CD8-positive, alpha-beta memory T cell (primary cell): ENCODE measurements around the gene ITGAE. TPM values are rescaled to one million over a fixed set of nuclear protein-coding genes. Genes with fewer than 3 reads are reported as not detected.

Source experiments
- CTCF ChIA-PET: fragments of 350-600 bp; sonication (Branson Sonifier 250); formaldehyde crosslinking; loops from one replicate; lab custom pipeline; 2021; ENCODE audit warnings: antibody characterized with exemption; lab: Charles Lee
- POLR2A ChIA-PET: fragments of 350-600 bp; sonication (Branson Sonifier 250); formaldehyde crosslinking; loops from one replicate; lab custom pipeline; 2021; ENCODE audit warnings: antibody characterized with exemption; lab: Charles Lee
- DNase-seq, 5 donors: peaks; one replicate each; pipeline versions ENCODE4 v3.0.0 to v3.0.0-alpha.2; 2020 to 2022; ENCODE audit warnings: mixed read lengths in 1 of 5
- H3K27ac ChIP-seq: one replicate; pipeline ENCODE4 v1.7.0; 2013; ENCODE audit warnings: low read depth, mild to moderate bottlenecking, low read length, moderate library complexity
- H3K27me3 ChIP-seq: 2 replicates; pipeline ENCODE4 v1.7.0; 2013; ENCODE audit warnings: low read length, mild to moderate bottlenecking; ENCODE audit not compliant: insufficient read depth, poor library complexity, severe bottlenecking
- H3K36me3 ChIP-seq: 2 replicates; pipeline ENCODE4 v1.7.0; 2013; ENCODE audit warnings: mild to moderate bottlenecking, low read length, moderate library complexity; ENCODE audit not compliant: insufficient read depth
- H3K4me1 ChIP-seq: 2 replicates; pipeline ENCODE4 v1.7.0; 2013; ENCODE audit warnings: mild to moderate bottlenecking, low read length, moderate library complexity; ENCODE audit not compliant: insufficient read depth
- H3K4me3 ChIP-seq: 2 replicates; pipeline ENCODE4 v1.7.0; 2013; ENCODE audit warnings: mild to moderate bottlenecking, low read length
- H3K9me3 ChIP-seq: 2 replicates; pipeline ENCODE4 v1.7.0; 2013; ENCODE audit warnings: mild to moderate bottlenecking, low read length
- H3K27ac Mint-ChIP-seq, 8 donors: one replicate each; pipeline ENCODE4 v1.8.0; 2020 to 2021; ENCODE audit warnings: mixed read lengths in 8 of 8, mild to moderate bottlenecking in 6 of 8, inconsistent platforms in 3 of 8, moderate library complexity in 3 of 8
- H3K27me3 Mint-ChIP-seq, 2 donors: one replicate each; pipeline ENCODE4 v1.8.0; 2020 to 2021; ENCODE audit warnings: mixed read lengths in 2 of 2, mild to moderate bottlenecking in 1 of 2, moderate library complexity in 1 of 2
- H3K36me3 Mint-ChIP-seq, 3 donors: one replicate each; pipeline ENCODE4 v1.8.0; 2020 to 2021; ENCODE audit warnings: mixed read lengths in 3 of 3, inconsistent platforms in 1 of 3, mild to moderate bottlenecking in 1 of 3
- H3K4me1 Mint-ChIP-seq, 3 donors: one replicate each; pipeline ENCODE4 v1.8.0; 2020 to 2021; ENCODE audit warnings: mixed read lengths in 3 of 3, inconsistent platforms in 1 of 3, mild to moderate bottlenecking in 1 of 3
- H3K4me3 Mint-ChIP-seq, 7 donors: one replicate each; pipeline ENCODE4 v1.8.0; 2020 to 2021; ENCODE audit warnings: mixed read lengths in 7 of 7, mild to moderate bottlenecking in 6 of 7, moderate library complexity in 4 of 7, inconsistent platforms in 2 of 7
- H3K9me3 Mint-ChIP-seq, 5 donors: one replicate each; pipeline ENCODE4 v1.8.0; 2020 to 2022; ENCODE audit warnings: mixed read lengths in 5 of 5, mild to moderate bottlenecking in 3 of 5, moderate library complexity in 2 of 5, inconsistent platforms in 1 of 5
- polyA plus RNA-seq: library from polyadenylated mRNA; unstranded; fragments of 300-500 nt; fragmentation: Illumina TruSeq; gene quantifications from one replicate; pipeline ENCODE4 v1.2.3, GENCODE V29; 2021
- total RNA-seq, 2 experiments: library from RNA; stranded (reverse); gene quantifications; one replicate each; pipeline ENCODE4 v1.2.3, GENCODE V29; 2021

The ITGAE gene
- total and polyA plus RNA-seq, 3 experiments from 2014 or later: 46.6 to 66.6 (median 47.3) TPM

GRCh38 chr17:3777366-3778120 lies 23.4 kb downstream of the ITGAE start:
- Histone ChIP-seq H3K4me3 (no peak overlapping the region), H3K36me3 (no peaks in the 10 kb centered on the region), H3K27ac (no peak overlapping the region), H3K27me3 (no peaks in the 10 kb centered on the region), H3K9me3 (no peaks in the 10 kb centered on the region), H3K4me1 (no peaks in the 10 kb centered on the region)
- H3K4me3 Mint-ChIP-seq: no peak overlapping the region
- peaks cover 0 to 1% of the 10 kb centered on the region in 2 donors for H3K27me3 Mint-ChIP-seq
- DNase-seq: no peak
- peaks cover 4 to 10% (median 4%) of the 10 kb centered on the region in 3 donors for H3K4me1 Mint-ChIP-seq
- peak overlapping the region in 2 of 8 donors; percentile 26 to 35 for H3K27ac Mint-ChIP-seq
- ChIA-PET POLR2A (no interaction called here), CTCF (interaction anchor here (0.7 kb wide), 1 partner anchor 67 kb away, joined by 4 read pairs; no protein-coding TSS in a partner anchor)
- H3K36me3 Mint-ChIP-seq: peaks cover 0 to 29% (median 0%) of the 10 kb centered on the region in 3 donors
- H3K9me3 Mint-ChIP-seq: no peaks in the 10 kb centered on the region

DNA sequence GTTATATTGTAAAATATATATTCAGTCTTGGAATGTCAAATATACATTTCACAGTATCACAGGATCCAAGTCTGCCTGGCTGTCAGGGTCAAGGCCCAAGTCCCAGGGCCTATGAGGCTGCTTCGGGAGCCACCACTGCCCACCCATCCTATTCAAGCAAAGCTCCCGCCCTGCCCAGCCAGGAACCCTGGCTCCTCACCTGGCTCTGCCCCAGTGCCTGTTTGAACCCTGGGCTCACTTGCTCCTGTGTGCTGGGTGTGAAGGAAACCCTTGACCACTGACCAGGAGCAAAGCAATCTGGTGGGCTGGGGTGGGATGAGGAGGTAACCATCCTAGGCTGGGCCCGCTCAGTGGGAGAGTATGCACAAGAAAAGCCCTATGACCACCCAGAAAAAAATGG lies 27.0 kb downstream of the ITGAE start:
- no peaks in the 10 kb centered on the region for H3K27me3 Mint-ChIP-seq

DNA sequence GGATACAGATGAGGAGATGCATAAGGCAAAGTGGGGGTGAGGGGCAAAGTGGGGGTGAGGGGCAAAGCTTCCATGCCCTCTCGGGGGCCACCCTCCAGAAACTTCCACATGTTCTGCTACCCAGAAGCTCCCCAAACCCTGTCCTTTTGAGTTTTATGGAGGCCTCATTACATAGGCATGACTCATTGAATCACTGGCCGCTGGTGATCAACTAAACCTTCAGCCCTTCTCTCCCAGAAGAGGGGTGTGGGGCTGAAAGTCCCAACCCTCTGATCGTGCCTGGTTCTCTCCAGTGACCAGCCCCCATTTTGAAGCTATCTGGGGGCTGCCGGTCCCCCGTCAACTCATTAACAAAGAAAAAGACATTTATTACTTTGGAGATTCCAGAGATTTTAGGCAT lies 27.5 kb downstream of the ITGAE start:
- no peak overlapping the region for H3K4me3 Mint-ChIP-seq
- Histone ChIP-seq H3K27me3 (no peaks in the 10 kb centered on the region), H3K4me3 (no peak overlapping the region), H3K9me3 (no peaks in the 10 kb centered on the region), H3K4me1 (peaks cover 30% of the 10 kb centered on the region), H3K36me3 (no peaks in the 10 kb centered on the region), H3K27ac (no peak overlapping the region)
- H3K36me3 Mint-ChIP-seq: peaks cover under 1 to 25% (median 2%) of the 10 kb centered on the region in 3 donors
- ChIA-PET POLR2A (no interaction called here), CTCF (interaction anchor here (1.2 kb wide), 1 partner anchor 37 kb away, joined by 3 read pairs; no protein-coding TSS in a partner anchor)
- H3K4me1 Mint-ChIP-seq: peaks cover 36 to 47% (median 44%) of the 10 kb centered on the region in 3 donors
- no peaks in the 10 kb centered on the region for H3K9me3 Mint-ChIP-seq
- DNase-seq: no peak
- no peaks in the 10 kb centered on the region for H3K27me3 Mint-ChIP-seq
- peak overlapping the region in 1 of 8 donors; percentile 87 for H3K27ac Mint-ChIP-seq

More for the DNA sequence above, 27.0 kb downstream of the ITGAE start:
- Mint-ChIP-seq H3K4me3 (no peak overlapping the region), H3K4me1 (peaks cover 32 to 43% (median 40%) of the 10 kb centered on the region in 3 donors), H3K36me3 (peaks cover 0 to 25% (median 0%) of the 10 kb centered on the region in 3 donors), H3K9me3 (no peaks in the 10 kb centered on the region), H3K27ac (peak overlapping the region in 2 of 8 donors; percentile 6 to 15)
- ChIA-PET POLR2A (interaction anchor here (0.6 kb wide), 1 partner anchor 23 kb away, joined by 3 read pairs; no protein-coding TSS in a partner anchor), CTCF (interaction anchor here (1.1 to 1.2 kb wide), 2 partner anchors 36 to 37 kb away, joined by 3 read pairs; no protein-coding TSS in a partner anchor)
- Histone ChIP-seq H3K27ac (no peak overlapping the region), H3K9me3 (no peaks in the 10 kb centered on the region), H3K4me1 (peaks cover 25% of the 10 kb centered on the region), H3K27me3 (no peaks in the 10 kb centered on the region), H3K4me3 (no peak overlapping the region), H3K36me3 (no peaks in the 10 kb centered on the region)
- DNase-seq: no peak

DNA sequence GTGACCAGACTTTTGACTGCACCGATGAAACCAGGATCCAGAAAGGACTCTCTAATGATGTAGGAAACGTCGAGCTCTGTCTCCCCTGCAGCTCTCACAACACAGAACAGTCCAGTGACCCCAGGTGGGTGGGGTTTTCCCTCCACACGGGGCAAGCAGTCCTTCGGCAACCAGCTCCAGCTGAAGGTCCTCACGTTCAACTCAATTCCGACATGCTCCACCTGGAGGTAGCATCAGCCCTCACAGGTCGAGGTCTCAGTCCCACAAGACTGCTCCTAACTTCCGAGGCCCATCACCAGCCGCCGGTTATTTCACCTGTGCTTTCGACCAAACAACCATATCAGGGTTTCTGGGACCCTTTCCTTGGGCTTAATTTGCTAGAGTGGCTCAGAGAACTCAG lies 28.2 kb downstream of the ITGAE start:
- no peaks in the 10 kb centered on the region for H3K27me3 ChIP-seq
- Mint-ChIP-seq H3K4me3 (peak overlapping the region in 1 of 7 donors; percentile 51), H3K4me1 (peaks cover 44 to 55% (median 52%) of the 10 kb centered on the region in 3 donors), H3K27ac (peak overlapping the region in 3 of 8 donors; percentile 89 to 97 (median 91)), H3K36me3 (peaks cover 2 to 23% (median 4%) of the 10 kb centered on the region in 3 donors), H3K9me3 (no peaks in the 10 kb centered on the region), H3K27me3 (no peaks in the 10 kb centered on the region)
- H3K4me1 ChIP-seq: peaks cover 32% of the 10 kb centered on the region
- CTCF ChIA-PET: interaction anchor here (1.2 to 1.7 kb wide), 3 partner anchors 35 to 54 kb away, joined by 3 to 9 read pairs (median 8); no protein-coding TSS in a partner anchor
- no peak overlapping the region for H3K4me3 ChIP-seq
- H3K9me3 ChIP-seq: no peaks in the 10 kb centered on the region
- H3K27ac ChIP-seq: no peak overlapping the region
- no peak for DNase-seq
- no peaks in the 10 kb centered on the region for H3K36me3 ChIP-seq
- POLR2A ChIA-PET: interaction anchor here (1.8 kb wide), 1 partner anchor 34 kb away, joined by 4 read pairs; no protein-coding TSS in a partner anchor

- Mint-ChIP-seq H3K4me3 (peak overlapping the region in 6 of 7 donors; percentile 61 to 80 (median 71)), H3K36me3 (peaks cover 2 to 17% (median 4%) of the 10 kb centered on the region in 3 donors), H3K27ac (peak overlapping the region; percentile 50 to 98 (median 92)), H3K27me3 (no peaks in the 10 kb centered on the region), H3K4me1 (peaks cover 55 to 70% (median 66%) of the 10 kb centered on the region in 3 donors), H3K9me3 (no peaks in the 10 kb centered on the region)
- no peaks in the 10 kb centered on the region for H3K9me3 ChIP-seq
- H3K4me3 ChIP-seq: no peak overlapping the region
- no peaks in the 10 kb centered on the region for H3K27me3 ChIP-seq
- H3K27ac ChIP-seq: no peak overlapping the region
- no peaks in the 10 kb centered on the region for H3K36me3 ChIP-seq
- ChIA-PET CTCF (interaction anchor here (0.7 to 1.5 kb wide), 2 partner anchors 30 to 56 kb away, joined by 4 to 8 read pairs; no protein-coding TSS in a partner anchor), POLR2A (interaction anchor here (0.5 kb wide), 1 partner anchor 17 kb away, joined by 4 read pairs; no protein-coding TSS in a partner anchor)
- peak in 3 of 5 donors; percentile 45 to 70 (median 69) for DNase-seq
- H3K4me1 ChIP-seq: peaks cover 46% of the 10 kb centered on the region
Measured at GRCh38 chr17:3771140-3771539, 29.8 kb downstream of the ITGAE start.

DNA sequence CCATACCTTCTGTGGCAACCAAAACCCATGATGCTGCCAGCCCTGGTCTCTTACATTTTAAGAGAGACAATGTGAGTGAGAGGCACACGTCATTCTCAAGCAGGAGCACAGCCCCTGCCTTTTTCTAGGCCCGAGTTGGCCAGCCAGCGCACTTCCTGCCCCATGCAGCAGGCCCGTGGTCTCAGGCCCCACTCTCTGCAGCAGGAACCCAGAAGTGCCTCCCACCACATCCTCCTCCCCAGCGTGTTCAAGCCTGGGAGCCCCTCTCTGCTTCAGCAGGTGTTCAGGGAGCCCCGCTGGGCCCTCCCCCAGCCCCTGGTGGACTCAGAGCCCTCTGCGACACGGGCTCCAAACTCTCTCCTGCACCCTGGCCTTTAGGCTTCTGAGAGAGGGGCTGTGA lies 30.5 kb downstream of the ITGAE start:
- peak; percentile 43 to 89 (median 77) for DNase-seq
- Histone ChIP-seq H3K27me3 (no peaks in the 10 kb centered on the region), H3K4me1 (peaks cover 52% of the 10 kb centered on the region), H3K9me3 (no peaks in the 10 kb centered on the region), H3K4me3 (no peak overlapping the region), H3K27ac (peak overlapping the region; percentile 48), H3K36me3 (no peaks in the 10 kb centered on the region)
- Mint-ChIP-seq H3K27ac (peak overlapping the region; percentile 87 to 99 (median 92)), H3K4me3 (peak overlapping the region; percentile 61 to 81 (median 75)), H3K9me3 (no peaks in the 10 kb centered on the region), H3K36me3 (peaks cover 2 to 14% (median 4%) of the 10 kb centered on the region in 3 donors), H3K4me1 (peaks cover 62 to 77% (median 73%) of the 10 kb centered on the region in 3 donors), H3K27me3 (peaks cover 0 to under 1% of the 10 kb centered on the region in 2 donors)
- CTCF ChIA-PET: interaction anchor here (1.1 to 1.7 kb wide), 2 partner anchors 21 to 32 kb away, joined by 3 to 14 read pairs; no protein-coding TSS in a partner anchor
- POLR2A ChIA-PET: interaction anchor here (0.7 to 1.3 kb wide), 3 partner anchors 9 to 26 kb away, joined by 4 to 5 read pairs (median 4); no protein-coding TSS in a partner anchor

- CTCF ChIA-PET: interaction anchor here (1.2 to 1.7 kb wide), 5 partner anchors 13 to 77 kb away, joined by 3 to 14 read pairs (median 5); partner anchors contain the start of gene NCBP3
- Histone ChIP-seq H3K4me3 (no peak overlapping the region), H3K27ac (no peak overlapping the region), H3K36me3 (no peaks in the 10 kb centered on the region), H3K4me1 (peaks cover 65% of the 10 kb centered on the region), H3K27me3 (no peaks in the 10 kb centered on the region), H3K9me3 (no peaks in the 10 kb centered on the region)
- Mint-ChIP-seq H3K36me3 (peaks cover 2 to 4% (median 4%) of the 10 kb centered on the region in 3 donors), H3K27ac (peak overlapping the region; percentile 69 to 96 (median 91)), H3K4me1 (peaks cover 69 to 90% (median 86%) of the 10 kb centered on the region in 3 donors), H3K27me3 (peaks cover 0 to 3% of the 10 kb centered on the region in 2 donors), H3K9me3 (no peaks in the 10 kb centered on the region), H3K4me3 (peak overlapping the region; percentile 33 to 86 (median 52))
- POLR2A ChIA-PET: no interaction called here
- DNase-seq: no peak
Measured at GRCh38 chr17:3768769-3769168, 32.2 kb downstream of the ITGAE start.
